Activated CD4-positive, alpha-beta memory T cell treated with anti-CD3 and anti-CD28 coated beads, Interleukin-2, amount 10 ng/mL, durations not matched to agents 7 days and 5 days (primary cell): Measurements from ENCODE around the gene ARL4A. TPM values are rescaled to one million over a fixed set of nuclear protein-coding genes. Genes with fewer than 3 reads are reported as not detected.

Experiments used
- CTCF ChIA-PET: fragments of 350-600 bp; sonication (Branson Sonifier 250); formaldehyde crosslinking; loops from one replicate; lab custom pipeline; 2021; ENCODE audit warnings: antibody characterized with exemption, inconsistent platforms; lab: Charles Lee
- POLR2A ChIA-PET: fragments of 350-600 bp; sonication (Branson Sonifier 250); formaldehyde crosslinking; loops from one replicate; lab custom pipeline; 2021; ENCODE audit warnings: antibody characterized with exemption; lab: Charles Lee
- DNase-seq: peaks from one replicate; pipeline ENCODE4 v3.0.0-alpha.2; 2020
- H3K27ac Mint-ChIP-seq: one replicate; pipeline ENCODE4 v1.8.0; 2021; ENCODE audit warnings: mild to moderate bottlenecking, mixed read lengths
- H3K27me3 Mint-ChIP-seq: one replicate; pipeline ENCODE4 v1.8.0; 2021; ENCODE audit warnings: mixed read lengths
- H3K36me3 Mint-ChIP-seq: one replicate; pipeline ENCODE4 v1.8.0; 2021; ENCODE audit warnings: low read depth, mixed read lengths
- H3K4me1 Mint-ChIP-seq: one replicate; pipeline ENCODE4 v1.8.0; 2021; ENCODE audit warnings: mixed read lengths
- H3K4me3 Mint-ChIP-seq: one replicate; pipeline ENCODE4 v1.8.0; 2021; ENCODE audit warnings: mild to moderate bottlenecking, mixed read lengths
- H3K9me3 Mint-ChIP-seq: one replicate; pipeline ENCODE4 v1.8.0; 2021; ENCODE audit warnings: mixed read lengths
- total RNA-seq, 2 experiments: library from RNA; stranded (reverse); gene quantifications; one replicate each; pipeline ENCODE4 v1.2.3, GENCODE V29; 2021

Gene ARL4A
- total RNA-seq, 2 experiments from 2014 or later: 19.1 to 19.8 TPM

DNA sequence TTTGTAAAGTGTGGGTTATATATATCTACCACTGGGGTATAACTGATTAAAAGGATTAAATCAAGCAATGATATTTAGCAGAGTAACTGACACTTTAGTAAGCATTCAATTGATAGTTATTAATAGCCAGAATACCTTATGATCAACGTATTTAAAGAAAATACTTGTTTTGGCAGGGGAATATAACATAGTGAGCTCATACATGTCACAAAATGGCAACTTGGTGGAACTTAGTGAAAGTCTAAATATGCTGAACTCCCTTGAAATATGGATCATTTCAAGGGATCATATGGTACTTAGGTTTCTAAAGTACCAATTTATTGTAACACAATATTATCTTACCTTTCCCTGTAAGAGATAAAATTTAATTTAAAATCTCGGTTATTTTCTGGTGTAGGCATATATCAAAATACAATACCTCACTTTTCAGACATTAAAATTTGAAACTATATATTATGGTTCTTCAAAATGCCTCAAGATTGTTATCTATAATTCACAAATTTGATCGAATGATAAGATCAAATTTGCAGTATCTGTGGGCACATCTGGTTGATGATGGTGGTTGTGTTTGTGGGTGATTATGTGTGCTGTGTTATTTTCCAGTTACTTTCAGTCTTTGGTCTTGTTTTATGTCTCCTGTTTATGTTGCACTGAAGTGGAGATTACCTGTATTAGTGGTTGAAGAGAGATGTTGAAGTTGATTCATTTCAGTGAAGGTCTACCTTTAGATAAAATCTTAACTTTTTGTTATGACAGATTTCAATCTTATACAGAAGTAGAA lies 5.2 kb downstream of the ARL4A start:
- H3K4me3 Mint-ChIP-seq: no peak overlapping the region
- H3K36me3 Mint-ChIP-seq: peaks cover 15% of the 10 kb centered on the region
- H3K9me3 Mint-ChIP-seq: peaks cover 2% of the 10 kb centered on the region
- CTCF ChIA-PET: no interaction called here
- POLR2A ChIA-PET: no interaction called here
- no peak for DNase-seq
- H3K27ac Mint-ChIP-seq: peak overlapping the region; percentile 28
- H3K27me3 Mint-ChIP-seq: no peaks in the 10 kb centered on the region
- peaks cover 50% of the 10 kb centered on the region for H3K4me1 Mint-ChIP-seq

DNA sequence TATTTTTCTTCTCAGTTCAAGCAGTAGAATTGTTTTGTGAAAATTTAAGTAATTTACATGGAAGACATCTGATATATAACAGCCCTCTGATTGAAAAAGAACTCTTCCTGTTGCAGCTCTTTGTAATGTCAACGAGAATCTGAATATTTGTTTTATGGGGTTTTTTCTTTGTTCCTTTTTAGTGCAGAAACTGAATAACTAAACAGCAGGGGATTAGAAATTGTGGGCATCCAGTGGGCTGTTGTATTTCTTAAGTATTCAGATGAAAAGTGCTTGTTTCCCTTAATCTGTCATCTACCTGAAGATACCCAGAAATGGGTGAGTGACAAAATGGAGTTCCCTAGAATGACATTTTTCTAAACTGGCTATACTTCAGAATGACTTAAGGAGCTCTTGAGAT lies 7.4 kb downstream of the ARL4A start:
- POLR2A ChIA-PET: no interaction called here
- CTCF ChIA-PET: no interaction called here
- H3K9me3 Mint-ChIP-seq: peaks cover 2% of the 10 kb centered on the region
- H3K4me3 Mint-ChIP-seq: no peak overlapping the region
- H3K27ac Mint-ChIP-seq: no peak overlapping the region
- H3K36me3 Mint-ChIP-seq: peaks cover 7% of the 10 kb centered on the region
- H3K27me3 Mint-ChIP-seq: no peaks in the 10 kb centered on the region
- peaks cover 29% of the 10 kb centered on the region for H3K4me1 Mint-ChIP-seq
- no peak for DNase-seq

DNA sequence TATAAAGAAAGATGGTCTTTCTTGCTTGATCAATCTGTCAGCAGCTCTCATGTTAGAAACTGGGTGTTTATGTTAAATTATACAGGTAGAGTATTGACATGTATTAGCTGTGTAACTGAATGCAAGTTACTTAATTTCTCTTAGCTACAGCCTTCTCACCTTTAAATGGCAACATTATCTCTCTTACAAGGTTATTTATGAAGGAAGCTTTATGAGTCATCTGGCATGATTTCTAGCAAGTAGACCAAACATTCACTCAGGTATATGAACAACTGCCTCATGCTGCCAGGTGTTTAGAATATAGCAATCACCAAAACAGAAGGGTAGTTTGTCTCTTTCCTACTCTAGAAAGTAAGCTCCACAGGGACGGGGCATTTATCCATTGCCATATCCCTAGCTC lies 8.5 kb downstream of the ARL4A start:
- H3K9me3 Mint-ChIP-seq: peaks cover 2% of the 10 kb centered on the region
- DNase-seq: no peak
- H3K4me1 Mint-ChIP-seq: peaks cover 19% of the 10 kb centered on the region
- H3K27ac Mint-ChIP-seq: no peak overlapping the region
- no peaks in the 10 kb centered on the region for H3K27me3 Mint-ChIP-seq
- H3K4me3 Mint-ChIP-seq: no peak overlapping the region
- H3K36me3 Mint-ChIP-seq: peaks cover 7% of the 10 kb centered on the region
- POLR2A ChIA-PET: interaction anchor here (1.3 kb wide), 2 partner anchors 9 to 10 kb away, joined by 4 to 7 read pairs; partner anchors contain the start of gene ARL4A
- CTCF ChIA-PET: interaction anchor here (1.3 to 1.6 kb wide), 3 partner anchors 9 to 35 kb away, joined by 3 to 13 read pairs (median 6); partner anchors contain the start of gene ARL4A

DNA sequence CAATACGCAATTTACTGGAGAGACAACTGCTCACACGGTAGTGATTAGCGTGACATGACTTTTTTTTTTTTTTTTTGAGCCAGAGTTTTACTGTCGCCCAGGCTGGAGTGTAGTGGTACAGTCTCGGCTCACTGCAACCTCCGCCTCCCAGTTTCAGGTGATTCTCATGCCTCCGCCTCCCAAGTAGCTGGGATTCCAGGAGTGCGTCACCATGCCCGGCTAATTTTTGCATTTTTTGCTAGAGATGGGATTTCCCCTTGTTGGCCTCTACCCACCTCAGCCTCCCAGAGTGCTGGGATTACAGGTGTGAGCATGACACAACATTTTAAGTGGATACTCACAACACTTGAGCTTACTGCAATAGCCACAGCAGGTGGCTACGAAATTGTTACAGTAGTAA lies 11.9 kb downstream of the ARL4A start:
- Mint-ChIP-seq H3K27me3 (no peaks in the 10 kb centered on the region), H3K4me3 (no peak overlapping the region), H3K36me3 (peaks cover 4% of the 10 kb centered on the region), H3K9me3 (peaks cover 9% of the 10 kb centered on the region), H3K4me1 (peaks cover 7% of the 10 kb centered on the region), H3K27ac (no peak overlapping the region)
- DNase-seq: no peak
- CTCF ChIA-PET: interaction anchor here (2.4 kb wide), 1 partner anchor 13 kb away, joined by 8 read pairs; the partner anchor contains the start of gene ARL4A
- POLR2A ChIA-PET: no interaction called here

DNA sequence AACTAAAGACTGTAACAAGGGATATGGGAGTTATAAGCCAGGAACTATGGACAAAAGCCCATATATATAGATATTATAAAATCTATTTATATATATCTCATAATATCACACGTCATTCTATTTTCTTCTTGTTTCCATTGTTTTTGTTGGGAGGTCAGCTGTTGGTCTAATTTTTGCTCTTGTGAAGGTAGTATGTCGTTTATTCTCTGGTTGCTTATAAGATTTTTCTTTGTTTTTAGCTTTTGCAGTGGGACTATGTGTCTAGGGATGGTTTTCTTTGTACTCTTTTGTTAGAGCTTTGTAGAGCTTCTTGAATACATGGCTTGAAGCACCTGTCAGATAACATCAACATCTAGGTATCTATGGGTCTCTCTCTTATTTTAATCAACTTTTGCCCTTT lies 14.0 kb downstream of the ARL4A start:
- POLR2A ChIA-PET: no interaction called here
- Mint-ChIP-seq H3K4me3 (no peak overlapping the region), H3K27ac (no peak overlapping the region), H3K36me3 (peaks cover 4% of the 10 kb centered on the region), H3K9me3 (peaks cover 9% of the 10 kb centered on the region), H3K4me1 (no peaks in the 10 kb centered on the region), H3K27me3 (no peaks in the 10 kb centered on the region)
- no peak for DNase-seq
- CTCF ChIA-PET: no interaction called here

DNA sequence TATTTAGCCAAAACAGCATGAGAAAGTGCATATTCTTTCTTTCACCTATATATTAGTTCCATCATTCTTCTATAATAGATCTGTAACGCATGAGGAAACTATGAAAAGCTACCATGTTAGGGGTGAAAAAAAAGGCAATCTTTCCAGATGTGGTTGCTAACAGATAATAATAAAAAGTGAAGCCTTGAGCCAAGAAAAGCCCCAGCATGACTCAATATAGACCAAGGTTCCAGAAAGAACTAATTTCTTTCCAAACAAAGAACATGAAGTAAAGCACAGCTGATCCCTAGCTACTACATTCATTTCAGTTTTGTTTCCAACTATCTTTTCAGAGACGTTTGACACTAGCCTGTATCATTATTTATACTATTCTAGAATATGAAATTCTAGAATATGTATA lies 16.4 kb downstream of the ARL4A start:
- CTCF ChIA-PET: interaction anchor here (0.7 to 1.6 kb wide), 2 partner anchors 17 to 245 kb away, joined by 3 to 4 read pairs; no protein-coding TSS in a partner anchor
- Mint-ChIP-seq H3K27me3 (no peaks in the 10 kb centered on the region), H3K27ac (no peak overlapping the region), H3K9me3 (peaks cover 9% of the 10 kb centered on the region), H3K36me3 (peaks cover 4% of the 10 kb centered on the region), H3K4me1 (no peaks in the 10 kb centered on the region), H3K4me3 (no peak overlapping the region)
- no peak for DNase-seq
- POLR2A ChIA-PET: no interaction called here

DNA sequence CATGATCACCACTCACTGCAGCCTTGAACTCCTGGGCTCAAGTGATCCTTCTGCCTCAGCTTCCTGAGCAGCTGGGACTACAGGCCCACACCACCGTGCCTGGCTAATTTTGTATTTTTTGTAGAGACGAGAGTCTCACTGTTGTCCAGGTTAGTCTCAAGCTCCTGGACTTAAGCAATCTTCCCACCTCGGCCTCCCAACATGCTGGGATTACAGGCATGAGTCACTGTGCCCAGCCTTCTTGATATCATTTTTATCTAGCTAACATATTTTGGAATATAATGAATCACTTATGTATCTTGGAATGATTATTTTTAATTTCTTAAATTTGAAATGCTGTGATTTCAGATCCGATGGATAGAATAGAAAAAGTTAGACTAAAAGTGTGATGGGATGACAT lies 18.4 kb downstream of the ARL4A start:
- Mint-ChIP-seq H3K27me3 (no peaks in the 10 kb centered on the region), H3K9me3 (peaks cover 9% of the 10 kb centered on the region), H3K4me1 (no peaks in the 10 kb centered on the region), H3K36me3 (peaks cover 4% of the 10 kb centered on the region), H3K27ac (no peak overlapping the region), H3K4me3 (no peak overlapping the region)
- DNase-seq: no peak
- POLR2A ChIA-PET: interaction anchor here (0.9 kb wide), 1 partner anchor 15 kb away, joined by 4 read pairs; no protein-coding TSS in a partner anchor
- CTCF ChIA-PET: no interaction called here

DNA sequence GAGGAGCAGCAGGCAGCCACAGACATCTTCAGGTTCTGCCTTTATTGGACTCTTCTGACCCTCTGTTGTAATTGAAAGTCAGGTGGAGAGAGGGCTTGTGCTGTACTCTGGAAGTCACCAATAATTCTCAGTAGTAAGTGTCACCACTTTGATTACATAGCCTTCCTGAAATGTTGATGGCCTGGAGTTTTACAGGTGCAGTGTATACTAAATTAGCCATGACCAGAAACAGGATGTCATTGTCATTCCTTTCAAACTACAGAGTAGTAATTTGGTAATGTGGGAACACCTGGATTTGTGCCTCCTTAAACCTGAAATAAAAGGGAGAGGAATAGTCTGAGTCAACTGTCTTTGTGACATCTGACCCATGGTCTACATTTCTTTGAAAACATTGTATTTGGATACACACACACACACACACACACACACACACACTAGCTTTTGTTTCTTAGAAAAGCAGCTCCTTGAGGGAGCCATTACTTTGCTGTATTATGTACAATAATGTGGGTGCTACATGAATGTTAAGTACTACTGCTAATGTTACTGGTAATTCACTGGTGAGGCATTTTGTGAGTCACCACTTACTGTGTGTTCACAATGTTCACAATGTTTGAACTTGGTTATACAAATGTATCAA lies 19.6 kb downstream of the ARL4A start:
- Mint-ChIP-seq H3K9me3 (peaks cover 4% of the 10 kb centered on the region), H3K27me3 (no peaks in the 10 kb centered on the region), H3K27ac (no peak overlapping the region), H3K36me3 (no peaks in the 10 kb centered on the region), H3K4me1 (no peaks in the 10 kb centered on the region), H3K4me3 (no peak overlapping the region)
- no peak for DNase-seq
- POLR2A ChIA-PET: no interaction called here
- CTCF ChIA-PET: no interaction called here

DNA sequence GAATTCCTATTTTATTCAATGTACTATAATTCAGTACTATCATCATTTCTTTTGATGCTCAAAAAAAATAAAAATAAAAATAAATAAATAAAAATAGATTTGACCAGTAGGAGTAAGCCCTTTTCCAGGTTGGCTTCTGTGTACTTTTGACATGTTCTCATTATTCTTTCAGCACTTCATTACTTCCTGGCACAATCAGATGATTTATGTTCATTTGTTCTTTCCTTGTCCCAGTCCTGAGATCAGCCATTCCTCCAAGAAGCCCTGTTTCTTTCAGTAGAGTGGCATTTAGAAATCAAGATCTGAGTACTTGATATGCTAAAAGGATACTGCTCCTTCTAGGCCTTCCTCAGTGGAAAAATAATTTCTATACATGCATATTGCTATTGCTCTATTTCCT lies 20.9 kb downstream of the ARL4A start:
- no peak overlapping the region for H3K4me3 Mint-ChIP-seq
- ChIA-PET POLR2A (no interaction called here), CTCF (no interaction called here)
- H3K9me3 Mint-ChIP-seq: no peaks in the 10 kb centered on the region
- H3K36me3 Mint-ChIP-seq: no peaks in the 10 kb centered on the region
- no peaks in the 10 kb centered on the region for H3K27me3 Mint-ChIP-seq
- no peaks in the 10 kb centered on the region for H3K4me1 Mint-ChIP-seq
- no peak overlapping the region for H3K27ac Mint-ChIP-seq
- DNase-seq: no peak

DNA sequence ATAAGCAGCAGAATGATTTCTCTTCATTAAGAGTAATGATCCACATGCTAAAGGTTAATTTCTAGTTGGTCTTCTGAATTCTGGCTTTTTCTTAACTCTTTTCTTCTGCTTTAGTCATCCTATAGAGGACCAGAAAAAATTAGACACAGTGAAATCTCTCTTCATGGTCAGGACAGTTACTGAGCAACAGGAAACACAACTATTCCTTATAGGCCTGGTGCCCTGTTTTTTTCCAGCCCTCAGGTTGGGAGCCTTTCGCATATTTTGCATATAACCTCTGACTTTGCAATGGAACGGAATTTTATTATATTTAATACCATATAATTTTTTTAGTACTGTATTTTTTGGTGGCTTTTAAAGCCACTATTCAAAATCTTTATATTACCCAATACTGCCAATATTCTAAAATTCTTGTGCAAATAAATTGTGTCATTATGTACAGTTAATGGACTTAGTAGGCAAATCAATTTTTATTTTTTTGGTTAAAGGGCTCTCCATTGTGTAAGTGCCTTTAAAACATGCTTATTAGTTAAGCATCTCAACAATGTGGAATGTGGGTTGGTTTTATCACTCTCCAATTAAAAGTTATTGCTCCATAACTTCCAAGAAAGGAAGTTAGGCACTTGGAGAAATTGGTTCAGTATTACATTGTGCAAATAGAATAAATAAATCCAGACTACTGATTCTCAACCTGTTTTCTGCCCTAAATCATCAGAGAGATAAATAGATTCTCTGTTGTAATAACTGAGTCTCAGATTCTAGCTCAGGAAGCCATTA lies 22.5 kb downstream of the ARL4A start:
- ChIA-PET POLR2A (no interaction called here), CTCF (interaction anchor here (0.7 to 4.9 kb wide), 2 partner anchors 23 to 303 kb away, joined by 3 to 15 read pairs; partner anchors contain the start of gene ARL4A)
- H3K4me1 Mint-ChIP-seq: peaks cover 3% of the 10 kb centered on the region

DNA sequence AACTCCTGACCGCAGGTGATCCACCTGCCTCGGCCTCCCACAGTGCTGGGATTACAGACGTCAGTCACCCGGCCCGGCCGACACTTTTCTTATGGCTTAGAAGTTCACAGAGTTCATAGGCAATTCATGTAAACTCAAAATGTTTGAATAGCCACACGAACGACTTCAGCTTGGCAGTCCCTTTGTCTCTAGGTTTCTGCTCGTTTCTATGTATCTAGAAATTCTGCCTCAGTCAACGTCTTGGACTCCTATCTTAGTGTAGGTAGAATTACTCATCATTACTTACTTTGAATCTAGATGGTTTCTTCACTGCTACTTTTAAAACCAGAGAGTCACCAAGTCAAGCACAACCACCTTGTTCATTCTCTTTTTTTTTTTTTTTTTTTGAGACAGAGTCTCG lies 23.7 kb downstream of the ARL4A start:
- H3K36me3 Mint-ChIP-seq: no peaks in the 10 kb centered on the region
- peaks cover 14% of the 10 kb centered on the region for H3K4me1 Mint-ChIP-seq
- no peak overlapping the region for H3K4me3 Mint-ChIP-seq
- DNase-seq: no peak
- H3K27ac Mint-ChIP-seq: no peak overlapping the region
- CTCF ChIA-PET: interaction anchor here (4.9 kb wide), 1 partner anchor 24 kb away, joined by 15 read pairs; the partner anchor contains the start of gene ARL4A
- POLR2A ChIA-PET: no interaction called here
- H3K27me3 Mint-ChIP-seq: no peaks in the 10 kb centered on the region
- no peaks in the 10 kb centered on the region for H3K9me3 Mint-ChIP-seq

More for the DNA sequence above, 22.5 kb downstream of the ARL4A start:
- Mint-ChIP-seq H3K27ac (no peak overlapping the region), H3K27me3 (no peaks in the 10 kb centered on the region), H3K9me3 (no peaks in the 10 kb centered on the region), H3K4me3 (no peak overlapping the region), H3K36me3 (no peaks in the 10 kb centered on the region)
- DNase-seq: no peak

DNA sequence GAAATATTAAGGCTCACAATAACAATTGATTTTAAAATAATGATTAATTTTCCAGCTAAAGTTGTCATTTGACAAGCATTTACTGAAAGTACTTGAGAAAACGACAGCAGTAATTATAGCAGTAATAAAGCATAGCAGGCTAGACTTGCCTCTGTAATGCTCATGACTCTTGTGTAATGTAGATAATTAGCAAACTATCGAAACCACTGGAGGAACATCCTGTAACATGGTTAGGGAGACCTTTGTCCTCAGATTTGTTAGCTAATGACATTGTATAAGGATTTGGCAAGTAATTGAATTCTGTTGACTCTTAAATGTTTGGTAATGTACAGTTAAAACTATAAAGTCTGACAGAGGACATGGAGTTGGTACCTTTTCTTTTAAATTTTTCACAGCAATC lies 24.8 kb downstream of the ARL4A start:
- Mint-ChIP-seq H3K27me3 (no peaks in the 10 kb centered on the region), H3K9me3 (no peaks in the 10 kb centered on the region), H3K36me3 (no peaks in the 10 kb centered on the region), H3K27ac (no peak overlapping the region), H3K4me3 (no peak overlapping the region), H3K4me1 (peaks cover 25% of the 10 kb centered on the region)
- DNase-seq: no peak
- ChIA-PET CTCF (interaction anchor here (4.9 kb wide), 1 partner anchor 26 kb away, joined by 15 read pairs; the partner anchor contains the start of gene ARL4A), POLR2A (interaction anchor here (1.5 kb wide), 1 partner anchor 25 kb away, joined by 3 read pairs; the partner anchor contains the start of gene ARL4A)
